Measurements from ENCODE around the gene ABLIM1. TPM values are rescaled to one million over a fixed set of nuclear protein-coding genes. Genes with fewer than 3 reads are reported as not detected.
A peak's percentile ranks its signal among the peaks of the same experiment; 100 is the strongest.

ABLIM1 gene
- total and polyA plus RNA-seq, 7 experiments from 2014 or later, result 109 to 440 (median 357) TPM

- DNase-seq, result no peak
- H3K4me3 Mint-ChIP-seq, result no peak overlapping the region
These were observed 81.4 kb downstream of the ABLIM1 start for GRCh38 chr10:114576716-114577115.

GRCh38 chr10:114576132-114576487 is 82.0 kb downstream of the ABLIM1 start:
- POLR2A ChIA-PET, result no interaction called here
- Histone ChIP-seq H3K36me3 (ENCODE audit: control insufficient read depth in 2 of 3, insufficient read depth in 3 of 3, low read length in 3 of 3) (no peaks in the 10 kb centered on the region), H3K4me1 (ENCODE audit: control insufficient read depth in 2 of 2, insufficient read depth in 2 of 2, low read length in 2 of 2) (no peaks in the 10 kb centered on the region), H3K27ac (ENCODE audit: low read depth, low read length) (no peak overlapping the region), H3K27me3 (ENCODE audit: control insufficient read depth in 2 of 2, insufficient read depth in 2 of 2, low read length in 2 of 2) (no peaks in the 10 kb centered on the region), H3K9me3 (ENCODE audit: control insufficient read depth in 2 of 3, low read length in 3 of 3) (no peaks in the 10 kb centered on the region), H3K4me3 (ENCODE audit: low read length) (no peak overlapping the region)
- Mint-ChIP-seq H3K36me3 (no peaks in the 10 kb centered on the region), H3K27ac (no peak overlapping the region), H3K4me1 (no peaks in the 10 kb centered on the region), H3K9me3 (no peaks in the 10 kb centered on the region), H3K4me3 (no peak overlapping the region), H3K27me3 (peaks cover 0 to 9% (median 0%) of the 10 kb centered on the region in 5 donors)
- intact Hi-C loops (cut with micrococcal nuclease), result no loop called here
- no peak for ATAC-seq
- no peak for DNase-seq
- CTCF ChIA-PET, result interaction anchor here (1.2 kb wide), 1 partner anchor 24 kb away, joined by 5 read pairs; no protein-coding TSS in a partner anchor

More at GRCh38 chr10:114576716-114577115, 81.4 kb downstream of the ABLIM1 start:
- Mint-ChIP-seq H3K9me3 (no peaks in the 10 kb centered on the region), H3K36me3 (no peaks in the 10 kb centered on the region), H3K27me3 (peaks cover 0 to 12% (median 0%) of the 10 kb centered on the region in 5 donors), H3K4me1 (no peaks in the 10 kb centered on the region), H3K27ac (no peak overlapping the region)
- H3K4me1 ChIP-seq (ENCODE audit: control insufficient read depth in 2 of 2, insufficient read depth in 2 of 2, low read length in 2 of 2), result no peaks in the 10 kb centered on the region
- H3K36me3 ChIP-seq (ENCODE audit: control insufficient read depth in 2 of 3, insufficient read depth in 3 of 3, low read length in 3 of 3), result no peaks in the 10 kb centered on the region
- no peak overlapping the region for H3K27ac ChIP-seq (ENCODE audit: low read depth, low read length)
- intact Hi-C loops (cut with micrococcal nuclease), result no loop called here
- POLR2A ChIA-PET, result no interaction called here
- H3K27me3 ChIP-seq (ENCODE audit: control insufficient read depth in 2 of 2, insufficient read depth in 2 of 2, low read length in 2 of 2), result no peaks in the 10 kb centered on the region
- ATAC-seq, result no peak
- no peak overlapping the region for H3K4me3 ChIP-seq (ENCODE audit: low read length)
- no peaks in the 10 kb centered on the region for H3K9me3 ChIP-seq (ENCODE audit: control insufficient read depth in 2 of 3, low read length in 3 of 3)
- CTCF ChIA-PET, result interaction anchor here (1.2 kb wide), 1 partner anchor 25 kb away, joined by 5 read pairs; no protein-coding TSS in a partner anchor

- ATAC-seq (no peak), DNase-seq (no peak)
- Histone ChIP-seq H3K27ac (ENCODE audit: low read depth, low read length) (no peak overlapping the region), H3K4me3 (ENCODE audit: low read length) (no peak overlapping the region), H3K4me1 (ENCODE audit: control insufficient read depth in 2 of 2, insufficient read depth in 2 of 2, low read length in 2 of 2) (no peaks in the 10 kb centered on the region), H3K36me3 (ENCODE audit: control insufficient read depth in 2 of 3, insufficient read depth in 3 of 3, low read length in 3 of 3) (no peaks in the 10 kb centered on the region), H3K27me3 (ENCODE audit: control insufficient read depth in 2 of 2, insufficient read depth in 2 of 2, low read length in 2 of 2) (no peaks in the 10 kb centered on the region), H3K9me3 (ENCODE audit: control insufficient read depth in 2 of 3, low read length in 3 of 3) (no peaks in the 10 kb centered on the region)
- ChIA-PET CTCF (interaction anchor here (1.2 kb wide), 1 partner anchor 23 kb away, joined by 5 read pairs; no protein-coding TSS in a partner anchor), POLR2A (no interaction called here)
- intact Hi-C loops (cut with micrococcal nuclease), result no loop called here
- H3K36me3 Mint-ChIP-seq, result no peaks in the 10 kb centered on the region
- no peak overlapping the region for H3K4me3 Mint-ChIP-seq
- no peaks in the 10 kb centered on the region for H3K4me1 Mint-ChIP-seq
- H3K9me3 Mint-ChIP-seq, result no peaks in the 10 kb centered on the region
- H3K27ac Mint-ChIP-seq, result no peak overlapping the region
- H3K27me3 Mint-ChIP-seq, result peaks cover 0 to 7% (median 0%) of the 10 kb centered on the region in 5 donors
These were observed 82.5 kb downstream of the ABLIM1 start for GRCh38 chr10:114575417-114576131.

GRCh38 chr10:114573330-114574045 is 84.6 kb downstream of the ABLIM1 start:
- Mint-ChIP-seq H3K9me3 (no peaks in the 10 kb centered on the region), H3K4me1 (no peaks in the 10 kb centered on the region), H3K4me3 (no peak overlapping the region), H3K36me3 (no peaks in the 10 kb centered on the region), H3K27ac (no peak overlapping the region), H3K27me3 (peaks cover 0 to 3% (median 0%) of the 10 kb centered on the region in 5 donors)
- intact Hi-C loops (cut with micrococcal nuclease), result no loop called here
- no peaks in the 10 kb centered on the region for H3K36me3 ChIP-seq (ENCODE audit: control insufficient read depth in 2 of 3, insufficient read depth in 3 of 3, low read length in 3 of 3)
- no peak overlapping the region for H3K27ac ChIP-seq (ENCODE audit: low read depth, low read length)
- no peaks in the 10 kb centered on the region for H3K9me3 ChIP-seq (ENCODE audit: control insufficient read depth in 2 of 3, low read length in 3 of 3)
- CTCF ChIA-PET, result no interaction called here
- no peaks in the 10 kb centered on the region for H3K27me3 ChIP-seq (ENCODE audit: control insufficient read depth in 2 of 2, insufficient read depth in 2 of 2, low read length in 2 of 2)
- ATAC-seq (no peak), DNase-seq (no peak)
- POLR2A ChIA-PET, result no interaction called here
- no peak overlapping the region for H3K4me3 ChIP-seq (ENCODE audit: low read length)
- no peaks in the 10 kb centered on the region for H3K4me1 ChIP-seq (ENCODE audit: control insufficient read depth in 2 of 2, insufficient read depth in 2 of 2, low read length in 2 of 2)

GRCh38 chr10:114571316-114571999 is 86.6 kb downstream of the ABLIM1 start:
- H3K9me3 ChIP-seq (ENCODE audit: control insufficient read depth in 2 of 3, low read length in 3 of 3), result no peaks in the 10 kb centered on the region
- no peaks in the 10 kb centered on the region for H3K36me3 ChIP-seq (ENCODE audit: control insufficient read depth in 2 of 3, insufficient read depth in 3 of 3, low read length in 3 of 3)
- no peak overlapping the region for H3K27ac ChIP-seq (ENCODE audit: low read depth, low read length)
- ChIA-PET POLR2A (no interaction called here), CTCF (interaction anchor here (0.6 kb wide), 1 partner anchor 1756 kb away, joined by 4 read pairs; no protein-coding TSS in a partner anchor)
- no peaks in the 10 kb centered on the region for H3K27me3 ChIP-seq (ENCODE audit: control insufficient read depth in 2 of 2, insufficient read depth in 2 of 2, low read length in 2 of 2)
- peak overlapping the region in 1 of 9 donors; percentile 2 for H3K27ac Mint-ChIP-seq
- H3K4me1 Mint-ChIP-seq, result no peaks in the 10 kb centered on the region
- H3K36me3 Mint-ChIP-seq, result no peaks in the 10 kb centered on the region
- DNase-seq, result no peak
- H3K9me3 Mint-ChIP-seq, result no peaks in the 10 kb centered on the region
- intact Hi-C loops (cut with micrococcal nuclease), result no loop called here
- no peak for ATAC-seq
- no peaks in the 10 kb centered on the region for H3K4me1 ChIP-seq (ENCODE audit: control insufficient read depth in 2 of 2, insufficient read depth in 2 of 2, low read length in 2 of 2)
- H3K4me3 Mint-ChIP-seq, result no peak overlapping the region
- no peaks in the 10 kb centered on the region for H3K27me3 Mint-ChIP-seq
- H3K4me3 ChIP-seq (ENCODE audit: low read length), result no peak overlapping the region

GRCh38 chr10:114566064-114566463 is 92.0 kb downstream of the ABLIM1 start:
- no peaks in the 10 kb centered on the region for H3K4me1 ChIP-seq (ENCODE audit: control insufficient read depth in 2 of 2, insufficient read depth in 2 of 2, low read length in 2 of 2)
- Mint-ChIP-seq H3K27me3 (peaks cover 0 to 9% (median 0%) of the 10 kb centered on the region in 5 donors), H3K36me3 (no peaks in the 10 kb centered on the region), H3K4me1 (peaks cover 0 to 2% (median 0%) of the 10 kb centered on the region in 7 donors), H3K27ac (no peak overlapping the region), H3K4me3 (no peak overlapping the region), H3K9me3 (peaks cover 0 to 2% (median 0%) of the 10 kb centered on the region in 11 donors)
- no peak overlapping the region for H3K4me3 ChIP-seq (ENCODE audit: low read length)
- H3K27ac ChIP-seq (ENCODE audit: low read depth, low read length), result no peak overlapping the region
- H3K9me3 ChIP-seq (ENCODE audit: control insufficient read depth in 2 of 3, low read length in 3 of 3), result no peaks in the 10 kb centered on the region
- no peaks in the 10 kb centered on the region for H3K36me3 ChIP-seq (ENCODE audit: control insufficient read depth in 2 of 3, insufficient read depth in 3 of 3, low read length in 3 of 3)
- ATAC-seq (no peak), DNase-seq (no peak)
- ChIA-PET POLR2A (no interaction called here), CTCF (no interaction called here)
- no peaks in the 10 kb centered on the region for H3K27me3 ChIP-seq (ENCODE audit: control insufficient read depth in 2 of 2, insufficient read depth in 2 of 2, low read length in 2 of 2)
- intact Hi-C loops (cut with micrococcal nuclease), result no loop called here
